ENCODE data around the gene XRCC3.
"Not testable (repeated sequence)": the region's sequence is repeated elsewhere in the genome, so short reads cannot be mapped to it uniquely, and the experiment has no call there.

Gene XRCC3

GRCh38 chr14:103657471-103657870 lies 57.8 kb downstream of the XRCC3 start:
- Histone ChIP-seq H3K9me3 (no peaks in the 10 kb centered on the region), H3K4me1 (no peaks in the 10 kb centered on the region; the same call in 1 of the 2 replicates), H3K36me3 (peaks cover 92% of the 10 kb centered on the region), H3K4me3 (ENCODE audit: low read depth, low read length) (no peak overlapping the region), H3K27me3 (no peaks in the 10 kb centered on the region)
- no peak for DNase-seq
- no peak for TF ChIP-seq CTCF (IDR thresholded peaks at IDR 0.05; ENCODE audit: low read depth, low read length)

- Histone ChIP-seq H3K4me1 (no peaks in the 10 kb centered on the region; the same call in 1 of the 2 replicates), H3K27me3 (no peaks in the 10 kb centered on the region), H3K36me3 (peaks cover 85% of the 10 kb centered on the region), H3K9me3 (no peaks in the 10 kb centered on the region), H3K4me3 (ENCODE audit: low read depth, low read length) (no peak overlapping the region)
- DNase-seq, result no peak
- TF ChIP-seq CTCF (IDR thresholded peaks at IDR 0.05; ENCODE audit: low read depth, low read length), result no peak
Measured at GRCh38 chr14:103656756-103657133, 58.5 kb downstream of the XRCC3 start.

GRCh38 chr14:103656031-103656755 lies 59.1 kb downstream of the XRCC3 start:
- Histone ChIP-seq H3K36me3 (peaks cover 80% of the 10 kb centered on the region), H3K9me3 (no peaks in the 10 kb centered on the region), H3K4me3 (ENCODE audit: low read depth, low read length) (no peak overlapping the region), H3K27me3 (no peaks in the 10 kb centered on the region), H3K4me1 (no peaks in the 10 kb centered on the region; the same call in 1 of the 2 replicates)
- no peak for DNase-seq
- no peak for TF ChIP-seq CTCF (IDR thresholded peaks at IDR 0.05; ENCODE audit: low read depth, low read length)

GRCh38 chr14:103654619-103655018 lies 60.6 kb downstream of the XRCC3 start:
- DNase-seq, result no peak
- no peak for TF ChIP-seq CTCF (IDR thresholded peaks at IDR 0.05; ENCODE audit: low read depth, low read length)
- Histone ChIP-seq H3K36me3 (peaks cover 64% of the 10 kb centered on the region), H3K4me3 (ENCODE audit: low read depth, low read length) (no peak overlapping the region), H3K4me1 (no peaks in the 10 kb centered on the region; the same call in 1 of the 2 replicates), H3K9me3 (no peaks in the 10 kb centered on the region), H3K27me3 (no peaks in the 10 kb centered on the region)

- DNase-seq, result no peak
- peaks cover 56% of the 10 kb centered on the region for H3K36me3 ChIP-seq
- H3K4me3 ChIP-seq (ENCODE audit: low read depth, low read length), result no peak overlapping the region
- TF ChIP-seq CTCF (IDR thresholded peaks at IDR 0.05; ENCODE audit: low read depth, low read length), result no peak
- no peaks in the 10 kb centered on the region for H3K27me3 ChIP-seq
- H3K4me1 ChIP-seq, result no peaks in the 10 kb centered on the region; the same call in 1 of the 2 replicates
- H3K9me3 ChIP-seq, result no peaks in the 10 kb centered on the region
Measured at GRCh38 chr14:103653805-103654204, 61.4 kb downstream of the XRCC3 start.

- not testable (repeated sequence) for H3K27me3 ChIP-seq; DNase-seq; H3K4me3 ChIP-seq (ENCODE audit: low read depth, low read length); H3K4me1 ChIP-seq; H3K9me3 ChIP-seq
- peaks cover 53% of the 10 kb centered on the region for H3K36me3 ChIP-seq
Measured at GRCh38 chr14:103653336-103653735, 61.9 kb downstream of the XRCC3 start.
